CD14-positive monocyte (primary cell): ENCODE data around the gene CLTCL1. TPM values are rescaled to one million over a fixed set of nuclear protein-coding genes. Genes with fewer than 3 reads are reported as not detected.
A peak's percentile ranks its signal among the peaks of the same experiment; 100 is the strongest.

Source experiments
- DNase-seq, 3 donors: peaks; one replicate each; pipeline ENCODE4 v3.0.0-alpha.2; 2011 to 2022
- H2AFZ ChIP-seq: 2 replicates; pipeline ENCODE4 v1.6.0; 2012; ENCODE audit warnings: mild to moderate bottlenecking, low read depth, low read length, inconsistent platforms; ENCODE audit not compliant: insufficient read depth, poor library complexity, severe bottlenecking
- H3K27ac ChIP-seq, 2 donors: 1 replicate in 1 of 2; 2 replicates in 1 of 2; pipeline ENCODE4 v1.5.1; 2012 to 2013; ENCODE audit warnings: low read length in 2 of 2, control low read depth in 1 of 2, inconsistent platforms in 1 of 2, low read depth in 1 of 2, mild to moderate bottlenecking in 1 of 2
- H3K27me3 ChIP-seq, 2 donors: one replicate each; pipeline versions ENCODE4 v1.6.0 to v1.6.1; 2011 to 2013; ENCODE audit warnings: low read length in 2 of 2; ENCODE audit not compliant: control insufficient read depth in 2 of 2, insufficient read depth in 2 of 2
- H3K36me3 ChIP-seq, 2 donors: replicated peaks in 1 of 2; 1 replicate in 1 of 2; 2 replicates in 1 of 2; pipeline versions ENCODE4 v1.5.1 to v1.6.1; 2012 to 2013; ENCODE audit warnings: low read length in 2 of 2, control low read depth in 1 of 2, inconsistent platforms in 1 of 2, mild to moderate bottlenecking in 1 of 2; ENCODE audit not compliant: insufficient read depth in 2 of 2, control insufficient read depth in 1 of 2
- H3K4me1 ChIP-seq, 2 donors: 1 replicate in 1 of 2; 2 replicates in 1 of 2; pipeline versions ENCODE4 v1.5.1 to v1.6.1; 2012 to 2013; ENCODE audit warnings: low read length in 2 of 2, control low read depth in 1 of 2, inconsistent platforms in 1 of 2, mild to moderate bottlenecking in 1 of 2, moderate library complexity in 1 of 2; ENCODE audit not compliant: insufficient read depth in 2 of 2, control insufficient read depth in 1 of 2
- H3K4me2 ChIP-seq: replicated peaks from 2 replicates; pipeline ENCODE3; 2012; ENCODE audit warnings: low read length, moderate library complexity, mild to moderate bottlenecking; ENCODE audit not compliant: poor library complexity, severe bottlenecking; ENCODE audit errors: extremely low read depth
- H3K4me3 ChIP-seq, 3 experiments: fragments of 200-600 bp in 1 of 3; sonication (generic) in 1 of 3; replicated peaks in 1 of 3; 1 replicate in 2 of 3; 2 replicates in 1 of 3; pipeline ENCODE4 v1.5.1; 2011 to 2013; ENCODE audit warnings: low read length in 3 of 3, mild to moderate bottlenecking in 3 of 3, control low read depth in 2 of 3, low read depth in 2 of 3, inconsistent platforms in 1 of 3, moderate library complexity in 1 of 3
- H3K79me2 ChIP-seq: 2 replicates; pipeline ENCODE4 v1.6.0; 2012; ENCODE audit warnings: mild to moderate bottlenecking, control low read depth, inconsistent platforms, low read length, moderate library complexity; ENCODE audit not compliant: insufficient read depth
- H3K9ac ChIP-seq: 2 replicates; pipeline ENCODE4 v1.6.0; 2017; ENCODE audit warnings: low read length, mild to moderate bottlenecking; ENCODE audit not compliant: insufficient read depth, poor library complexity, severe bottlenecking
- H3K9me3 ChIP-seq, 2 donors: replicated peaks in 1 of 2; 1 replicate in 1 of 2; 2 replicates in 1 of 2; pipeline versions ENCODE4 v1.5.1 to v1.6.1; 2012 to 2013; ENCODE audit warnings: low read length in 2 of 2, control low read depth in 1 of 2; ENCODE audit not compliant: control insufficient read depth in 1 of 2, insufficient read depth in 1 of 2
- H4K20me1 ChIP-seq: 2 replicates; pipeline ENCODE4 v1.6.0; 2012; ENCODE audit warnings: mild to moderate bottlenecking, low read length, control low read depth, moderate library complexity; ENCODE audit not compliant: insufficient read depth
- H3K27ac Mint-ChIP-seq, 7 donors: one replicate each; pipeline ENCODE4 v1.8.0; 2020; ENCODE audit warnings: mild to moderate bottlenecking in 7 of 7, mixed read lengths in 7 of 7, moderate library complexity in 6 of 7, inconsistent platforms in 2 of 7
- H3K27me3 Mint-ChIP-seq, 3 donors: one replicate each; pipeline ENCODE4 v1.8.0; 2021 to 2022; ENCODE audit warnings: low read depth in 3 of 3, mild to moderate bottlenecking in 3 of 3, mixed read lengths in 3 of 3, moderate library complexity in 3 of 3, inconsistent platforms in 1 of 3
- H3K36me3 Mint-ChIP-seq, 2 donors: one replicate each; pipeline ENCODE4 v1.8.0; 2020; ENCODE audit warnings: mixed read lengths in 2 of 2, inconsistent platforms in 1 of 2, mild to moderate bottlenecking in 1 of 2
- H3K4me1 Mint-ChIP-seq: one replicate; pipeline ENCODE4 v1.8.0; 2020; ENCODE audit warnings: mild to moderate bottlenecking, mixed read lengths
- H3K4me3 Mint-ChIP-seq, 2 donors: one replicate each; pipeline ENCODE4 v1.8.0; 2020; ENCODE audit warnings: mild to moderate bottlenecking in 2 of 2, mixed read lengths in 2 of 2, moderate library complexity in 1 of 2
- H3K9me3 Mint-ChIP-seq, 7 donors: one replicate each; pipeline ENCODE4 v1.8.0; 2020 to 2022; ENCODE audit warnings: mixed read lengths in 7 of 7, mild to moderate bottlenecking in 6 of 7, moderate library complexity in 6 of 7, inconsistent platforms in 2 of 7
- CTCF ChIP-seq: fragments of 200-600 bp; IDR thresholded peaks from one replicate; pipeline ENCODE4 v1.8.0; 2022; ENCODE audit warnings: antibody characterized with exemption, mild to moderate bottlenecking
- WGBS: methylation state at CpG from one replicate; pipeline ENCODE4 v1.1.5; 2013; ENCODE audit warnings: missing lambda C conversion rate; ENCODE audit not compliant: insufficient coverage; 5-methylcytosine and 5-hydroxymethylcytosine counted together
- intact Hi-C, 2 donors: fragments of 100-400 bp; cut with micrococcal nuclease; formaldehyde crosslinking; loops; one replicate each; pipeline versions ENCODE4 v1.15.0 to v1.15.1; 2023
- polyA plus RNA-seq, 3 donors: library from polyadenylated mRNA; depleted of rRNA in 1 of 3; unstranded in 2 of 3; stranded (reverse) in 1 of 3; fragments of 300-500 nt in 2 of 3; fragments of >200 nt in 1 of 3; fragmentation: Illumina TruSeq in 2 of 3; gene quantifications; 1 replicate in 2 of 3; 2 replicates in 1 of 3; pipeline ENCODE4 v1.2.3, GENCODE V29; 2012 to 2021

CLTCL1 gene
- polyA plus RNA-seq, 3 donors = 5.1 to 17.0 (median 6.1) TPM

DNA sequence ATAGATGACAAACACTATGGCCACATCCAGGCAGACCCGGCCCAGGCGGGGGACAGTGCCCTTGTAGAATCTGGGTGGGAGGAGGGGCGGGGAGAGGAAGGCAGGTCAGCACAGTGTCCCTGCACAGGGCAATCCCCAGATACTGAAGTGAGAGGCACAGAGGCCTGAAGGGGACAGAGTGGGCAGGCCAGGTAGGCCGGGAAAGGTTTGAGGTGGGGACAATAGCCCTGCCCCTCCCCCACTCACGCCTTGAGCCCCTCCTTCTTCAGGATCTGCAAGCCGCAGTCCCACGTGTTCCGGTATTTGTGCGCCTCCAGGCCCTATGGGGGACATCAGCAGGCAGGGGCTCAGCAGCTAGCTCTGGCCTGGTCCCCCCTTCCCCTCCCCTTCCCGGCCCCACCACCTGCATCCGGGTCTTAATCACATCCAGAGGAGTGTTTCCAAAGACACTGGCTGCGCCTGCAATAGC lies 115.3 kb downstream of the CLTCL1 start:
- no peak overlapping the region for H2AFZ ChIP-seq
- H3K9me3 ChIP-seq = no peaks in the 10 kb centered on the region
- H3K4me3 Mint-ChIP-seq = no peak overlapping the region
- H4K20me1 ChIP-seq = peaks cover 14% of the 10 kb centered on the region
- H3K9me3 Mint-ChIP-seq = peaks cover 0 to 2% (median 0%) of the 10 kb centered on the region in 7 donors
- peaks cover 0 to 2% (median 2%) of the 10 kb centered on the region in 3 donors for H3K27me3 Mint-ChIP-seq
- H3K27ac ChIP-seq = no peak overlapping the region
- H3K79me2 ChIP-seq = peaks cover 22% of the 10 kb centered on the region
- H3K36me3 ChIP-seq = no peaks in the 10 kb centered on the region
- H3K36me3 Mint-ChIP-seq = no peaks in the 10 kb centered on the region
- H3K4me2 ChIP-seq = no peak overlapping the region
- H3K4me3 ChIP-seq = no peak overlapping the region
- H3K4me1 ChIP-seq = peaks cover 48 to 63% of the 10 kb centered on the region in 2 donors
- H3K27ac Mint-ChIP-seq = peak overlapping the region in 1 of 7 donors; percentile 61
- H3K4me1 Mint-ChIP-seq = peaks cover 41% of the 10 kb centered on the region
- no peak for TF ChIP-seq CTCF
- WGBS = 77% methylated on average over 6 of the region's 12 CpGs
- DNase-seq = no peak
- H3K27me3 ChIP-seq = no peaks in the 10 kb centered on the region
- intact Hi-C loops = loop anchor here in 1 of 2 donors (5.0 kb wide), 1 partner anchor 116 kb away; the partner anchor contains the start of gene CLTCL1
- H3K9ac ChIP-seq = no peak overlapping the region

DNA sequence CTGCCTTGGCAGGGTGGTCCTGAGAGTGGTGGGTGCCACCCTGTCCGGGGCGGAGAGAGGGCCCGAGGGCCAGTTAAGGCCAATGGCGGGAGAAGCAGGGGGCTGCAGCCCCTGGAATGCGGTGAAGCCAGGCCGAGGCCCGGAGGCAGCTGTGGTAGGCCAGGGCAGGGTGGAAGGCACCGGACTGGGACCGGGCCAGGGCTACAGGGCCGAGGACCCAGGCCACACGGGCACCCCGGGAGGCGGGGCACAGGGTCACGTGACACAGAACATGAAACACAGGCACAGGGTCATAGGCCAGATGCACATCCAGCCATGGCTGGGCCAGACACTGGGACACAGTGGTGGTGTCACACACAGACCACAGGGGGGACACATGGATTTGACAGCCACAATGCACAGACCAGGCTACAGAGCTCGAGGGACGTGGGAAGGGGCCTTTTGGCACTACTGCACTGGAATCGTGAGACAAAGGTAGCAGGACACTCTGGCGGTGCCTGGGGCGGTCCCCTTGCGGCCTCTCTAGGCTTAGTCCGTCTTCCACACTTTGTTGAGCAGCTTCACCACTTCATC lies 115.8 kb downstream of the CLTCL1 start:
- no peak for DNase-seq
- H3K27ac ChIP-seq = no peak overlapping the region
- H2AFZ ChIP-seq = no peak overlapping the region
- H3K9me3 Mint-ChIP-seq = no peaks in the 10 kb centered on the region
- WGBS = 86% methylated on average over 18 of the region's 21 CpGs
- TF ChIP-seq CTCF = no peak
- H3K4me3 Mint-ChIP-seq = no peak overlapping the region
- H3K4me3 ChIP-seq = no peak overlapping the region
- intact Hi-C loops = loop anchor here in 1 of 2 donors (5.0 kb wide), 1 partner anchor 117 kb away; the partner anchor contains the start of gene CLTCL1
- H3K4me1 ChIP-seq = peaks cover 54 to 68% of the 10 kb centered on the region in 2 donors
- no peaks in the 10 kb centered on the region for H3K36me3 Mint-ChIP-seq
- no peaks in the 10 kb centered on the region for H3K9me3 ChIP-seq
- peaks cover 3 to 6% (median 4%) of the 10 kb centered on the region in 3 donors for H3K27me3 Mint-ChIP-seq
- H3K27me3 ChIP-seq = peaks cover 0 to 4% of the 10 kb centered on the region in 2 donors
- H3K9ac ChIP-seq = no peak overlapping the region
- H4K20me1 ChIP-seq = peaks cover 14% of the 10 kb centered on the region
- no peaks in the 10 kb centered on the region for H3K36me3 ChIP-seq
- H3K79me2 ChIP-seq = peaks cover 24% of the 10 kb centered on the region
- peaks cover 45% of the 10 kb centered on the region for H3K4me1 Mint-ChIP-seq
- H3K27ac Mint-ChIP-seq = peak overlapping the region in 1 of 7 donors; percentile 61
- H3K4me2 ChIP-seq = no peak overlapping the region
